Astrocyte of the cerebellum (primary cell): Measurements from ENCODE around the gene C2orf76.
"Not testable (repeated sequence)": the region's sequence is repeated elsewhere in the genome, so short reads cannot be mapped to it uniquely, and the experiment has no call there.

ENCODE experiments used
- DNase-seq: peaks from one replicate; pipeline ENCODE4 v3.0.0-alpha.2; 2011; ENCODE audit warnings: low read depth
- H3K4me3 ChIP-seq: 2 replicates; pipeline ENCODE4 v1.5.1; 2011; ENCODE audit warnings: mild to moderate bottlenecking, low read depth, low read length, moderate library complexity
- CTCF ChIP-seq: IDR thresholded peaks from 2 replicates; pipeline ENCODE4 v1.5.1; 2012; ENCODE audit warnings: low read length, low read depth, moderate library complexity, mild to moderate bottlenecking; ENCODE audit errors: missing control alignments
- in situ Hi-C: cut with HindIII; loops from 2 replicates; pipeline ENCODE4 v1.10.0; 2017; ENCODE audit warnings: low sequenced_read_pairs

C2orf76 gene

DNA sequence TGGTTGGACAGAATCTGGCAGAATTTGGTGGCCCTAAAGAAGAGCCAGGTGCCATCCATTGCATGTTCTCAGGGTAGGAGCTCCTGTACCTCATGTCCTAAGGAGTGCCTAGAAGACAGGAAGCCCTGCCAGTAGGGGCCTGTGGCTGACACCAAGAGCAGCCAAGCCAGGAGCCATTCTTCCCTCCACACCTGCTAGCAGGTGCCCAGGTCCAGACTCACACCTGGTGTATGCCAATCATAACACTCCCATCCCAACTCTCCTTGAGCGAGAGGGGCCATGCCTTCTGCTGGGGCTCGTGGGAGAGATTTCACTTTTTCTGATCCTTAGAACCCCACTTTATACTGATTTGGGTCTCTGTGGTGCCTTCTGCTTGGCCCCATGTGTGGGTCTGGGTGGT is 38.5 kb upstream of the C2orf76 start:
- no peak for DNase-seq
- in situ Hi-C loops: no loop called here
- no peak overlapping the region for H3K4me3 ChIP-seq
- TF ChIP-seq CTCF: no peak

DNA sequence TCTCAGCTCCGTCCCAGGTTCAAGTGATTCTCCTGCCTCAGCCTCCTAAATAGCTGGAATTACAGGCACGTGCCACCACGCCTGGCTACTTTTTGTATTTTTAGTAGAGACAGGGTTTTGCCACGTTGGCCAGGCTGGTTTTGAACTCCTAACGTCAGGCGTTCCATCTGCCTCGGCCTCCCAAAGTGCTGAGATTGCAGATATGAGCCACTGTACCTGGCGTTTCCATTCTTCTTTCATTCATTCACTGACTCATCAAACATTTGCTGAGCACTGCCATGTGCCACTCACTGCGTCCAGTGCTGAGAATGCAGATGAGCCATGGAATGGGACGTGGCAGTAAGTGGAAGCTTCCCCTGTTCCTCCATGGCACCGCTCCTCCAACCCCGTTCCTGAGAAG is 37.0 kb upstream of the C2orf76 start:
- H3K4me3 ChIP-seq, DNase-seq, in situ Hi-C loops: not testable (repeated sequence)

DNA sequence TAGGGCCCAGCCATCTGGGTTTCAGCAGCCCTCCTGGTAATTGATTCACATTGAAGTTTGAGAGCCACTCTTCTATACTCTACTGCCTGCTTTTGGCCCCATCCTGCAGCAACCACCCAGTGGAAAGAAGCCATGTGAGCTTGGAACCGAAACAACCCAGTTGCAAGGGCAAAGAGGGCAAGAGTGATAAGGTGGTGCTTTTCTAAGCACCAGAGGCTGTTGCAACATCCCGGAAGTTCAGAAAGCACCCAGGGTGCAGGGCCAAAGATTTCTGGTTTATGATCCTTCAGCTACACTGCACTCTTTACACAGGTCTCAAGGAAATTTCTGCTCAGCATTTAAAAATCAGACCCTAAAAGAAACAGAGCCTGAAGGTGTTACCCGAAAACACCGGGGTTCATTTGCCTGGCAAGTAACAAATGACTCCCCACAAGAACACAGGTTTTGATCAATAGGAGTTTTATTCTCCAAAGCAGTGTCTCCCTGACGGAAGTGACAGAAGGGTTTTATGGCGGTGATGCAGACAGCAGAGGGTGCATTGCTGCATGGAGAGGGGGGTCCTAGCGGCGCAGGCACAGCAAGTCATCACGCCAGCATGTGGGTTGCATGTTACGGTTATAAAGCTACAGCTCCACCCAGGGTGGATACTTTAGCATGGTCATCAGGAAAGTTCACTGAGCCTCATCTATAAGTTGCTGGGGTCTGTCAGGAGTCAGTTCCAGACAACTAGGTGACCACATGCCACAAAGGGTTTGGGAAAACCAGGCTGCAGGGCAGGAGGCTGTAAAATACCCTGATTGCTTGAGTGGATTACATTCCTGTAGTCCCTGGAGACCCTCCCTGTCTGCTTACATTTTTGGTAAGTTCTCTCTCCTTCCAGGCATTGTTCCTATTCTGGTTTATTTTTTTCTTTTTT is 36.3 kb upstream of the C2orf76 start:
- no peak for DNase-seq
- H3K4me3 ChIP-seq: no peak overlapping the region
- in situ Hi-C loops: no loop called here
- no peak for TF ChIP-seq CTCF

DNA sequence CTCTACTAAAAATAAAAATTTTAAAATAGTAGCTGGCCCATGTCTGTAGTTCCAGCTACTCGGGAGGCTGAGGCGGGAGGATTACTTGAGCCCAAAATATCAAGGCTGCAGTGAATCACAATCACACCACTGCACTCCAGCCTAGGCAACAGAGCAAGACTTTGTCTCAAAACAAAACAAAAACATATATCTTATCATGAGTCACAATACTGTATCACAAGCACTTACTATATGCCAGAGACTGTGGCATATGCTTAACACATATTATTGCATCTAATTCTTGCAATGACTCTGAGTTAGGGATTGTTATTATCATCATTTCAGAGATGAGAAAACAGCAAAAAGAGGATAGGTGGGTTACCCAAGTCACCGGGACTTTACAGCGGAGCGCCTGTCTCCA is 35.5 kb upstream of the C2orf76 start:
- in situ Hi-C loops: no loop called here
- H3K4me3 ChIP-seq: no peak overlapping the region
- TF ChIP-seq CTCF: no peak
- no peak for DNase-seq

GRCh38 chr2:119397196-119397595 is 30.6 kb upstream of the C2orf76 start:
- in situ Hi-C loops: loop anchor here (5.0 kb wide), 1 partner anchor 80 kb away; no protein-coding TSS in a partner anchor
- DNase-seq: no peak
- no peak for TF ChIP-seq CTCF
- H3K4me3 ChIP-seq: no peak overlapping the region

GRCh38 chr2:119393971-119394748 is 27.5 kb upstream of the C2orf76 start:
- TF ChIP-seq CTCF: no peak
- H3K4me3 ChIP-seq: no peak overlapping the region
- DNase-seq: no peak
- in situ Hi-C loops: no loop called here
